ENCODE results near the gene SETD1A.

Gene SETD1A

DNA sequence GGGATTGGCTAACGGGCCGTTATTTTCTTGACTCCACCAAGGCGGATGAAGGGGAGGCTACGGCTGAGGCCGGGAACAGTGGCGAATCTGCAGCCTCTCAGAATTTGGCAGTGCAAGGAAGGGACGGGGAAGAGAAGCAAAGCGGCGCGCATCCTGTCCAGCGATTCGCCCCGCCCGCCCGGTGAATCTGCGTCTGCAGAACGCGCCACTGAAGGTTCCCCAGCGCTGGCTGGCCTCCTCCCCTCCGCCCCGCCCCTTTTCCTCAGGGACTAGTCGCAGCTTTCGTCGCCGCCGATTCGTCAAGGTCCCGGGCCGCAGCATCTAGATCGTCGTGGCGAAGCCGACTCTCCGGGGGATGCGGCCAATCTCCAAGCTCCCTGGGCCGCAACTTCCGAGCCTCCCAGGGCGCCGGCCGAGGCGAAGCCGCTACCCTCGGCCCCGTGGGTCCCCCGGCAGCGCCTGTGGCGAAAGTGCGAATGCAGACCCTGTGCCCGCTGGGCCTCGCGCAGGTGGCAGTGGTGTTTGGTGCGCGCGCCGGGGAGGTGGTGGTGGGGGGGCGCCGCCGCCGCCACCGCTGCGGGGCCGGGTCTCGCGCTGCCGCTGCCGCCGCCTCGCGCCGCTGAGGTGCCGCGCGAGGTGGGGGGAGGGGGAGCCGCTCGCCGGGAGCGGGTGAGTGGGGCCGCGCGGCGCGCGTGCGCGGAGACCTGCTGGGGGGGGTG, at the start of gene SETD1A:
Gene SETD1A (plus strand): TSS at position 299 of the 719 bp plus-strand sequence. CDS start 978 bp downstream, outside the sequence.
- DNase-seq, result peak; percentile 98

DNA sequence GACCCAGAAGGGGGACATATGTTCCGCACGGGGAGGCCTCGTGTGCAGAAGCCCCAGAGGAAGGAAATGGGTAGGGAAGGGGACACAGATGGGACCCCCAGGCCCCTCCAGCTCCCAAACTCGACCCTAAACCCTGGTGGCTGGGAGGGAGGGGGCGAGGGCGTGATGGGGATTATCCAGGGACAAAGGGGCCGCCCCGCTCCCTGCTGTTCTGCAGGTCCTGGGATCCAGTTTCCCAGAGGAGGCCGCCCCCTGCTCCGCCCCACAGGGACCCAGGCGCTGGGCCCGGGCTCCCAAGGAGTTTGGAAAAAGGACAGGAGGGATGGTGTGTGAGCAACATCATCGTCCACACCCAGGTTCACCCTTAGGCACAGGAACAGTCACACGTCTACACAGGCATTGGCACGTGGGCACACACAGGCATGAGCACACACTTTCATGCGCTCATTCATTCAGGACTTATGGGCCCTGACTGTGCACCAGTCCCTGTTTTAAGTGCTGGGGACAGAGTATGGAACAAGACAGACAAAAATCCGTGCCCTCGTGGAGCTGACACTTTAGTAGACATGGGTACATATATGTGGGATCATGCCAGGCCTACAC, 47.0 kb upstream of the SETD1A start:
- DNase-seq, result no peak

DNA sequence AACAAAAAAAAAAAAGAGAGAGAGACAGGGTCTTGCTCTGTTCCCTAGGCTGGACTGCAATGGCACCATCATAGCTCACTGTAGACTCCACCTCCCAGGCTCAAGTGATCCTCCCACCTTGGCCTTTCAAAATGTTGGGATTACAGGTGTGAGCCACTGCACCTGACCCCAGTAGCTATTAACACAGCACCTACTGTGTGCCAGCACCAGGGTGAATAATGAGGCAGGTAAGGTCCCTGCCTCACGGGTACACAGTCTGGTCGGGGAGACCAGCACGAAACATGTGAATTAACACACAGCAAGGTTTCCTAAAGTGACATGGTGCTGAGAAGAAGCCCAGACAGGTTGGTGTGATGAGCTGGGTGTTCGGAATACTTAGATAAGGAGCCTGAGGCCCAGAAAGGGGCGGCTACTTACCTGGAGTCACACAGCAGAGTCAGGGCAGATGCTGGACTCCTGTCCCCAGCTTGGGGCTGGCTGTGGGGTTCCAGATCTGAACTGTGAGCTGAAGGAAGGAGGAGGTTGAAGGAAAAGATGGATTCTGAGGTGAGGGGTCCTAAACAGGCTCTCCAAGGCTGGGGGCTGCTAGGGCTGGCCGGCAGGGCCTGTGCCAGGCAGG, 44.7 kb upstream of the SETD1A start:
- no peak for DNase-seq

DNA sequence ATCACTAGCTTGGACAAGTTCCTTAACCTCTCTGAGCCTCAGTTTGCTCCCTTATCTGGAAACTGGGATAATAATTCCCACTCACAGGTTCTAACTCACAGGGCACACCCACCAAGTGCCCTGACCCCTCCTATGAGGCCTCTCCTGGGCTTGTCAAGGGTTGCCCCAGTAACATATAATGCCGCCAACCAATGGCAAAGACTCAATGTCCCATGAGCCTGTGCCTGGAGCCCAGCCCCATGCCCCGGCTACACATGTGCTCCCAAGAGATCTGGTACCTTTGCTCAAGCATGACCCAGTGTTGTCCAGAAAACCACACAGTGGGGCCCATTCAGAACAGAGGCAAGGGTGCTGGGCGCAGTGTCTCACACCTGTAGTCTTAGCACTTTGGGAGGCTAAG, 42.7 kb upstream of the SETD1A start:
- DNase-seq, result no peak

DNA sequence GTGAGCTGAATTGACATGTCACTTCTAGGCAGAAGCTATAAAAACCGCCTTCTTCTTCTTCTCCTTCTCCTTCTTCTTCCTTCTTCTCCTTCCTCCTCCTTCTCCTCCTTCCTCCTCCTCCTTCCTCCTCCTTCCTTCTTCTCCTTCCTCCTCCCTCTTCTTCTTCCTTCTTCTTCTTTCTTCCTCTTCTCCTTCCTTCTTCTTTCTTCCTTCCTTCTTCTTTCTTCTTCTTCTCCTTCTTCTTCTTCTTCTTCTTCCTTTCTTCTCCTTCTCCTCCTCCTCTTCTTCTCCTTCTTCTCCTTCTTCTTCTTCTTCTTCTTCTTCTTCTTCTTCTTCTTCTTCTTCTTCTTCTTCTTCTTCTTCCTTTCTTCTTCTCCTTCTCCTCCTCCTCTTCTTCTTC, 38.9 kb upstream of the SETD1A start:
- DNase-seq, result no peak

DNA sequence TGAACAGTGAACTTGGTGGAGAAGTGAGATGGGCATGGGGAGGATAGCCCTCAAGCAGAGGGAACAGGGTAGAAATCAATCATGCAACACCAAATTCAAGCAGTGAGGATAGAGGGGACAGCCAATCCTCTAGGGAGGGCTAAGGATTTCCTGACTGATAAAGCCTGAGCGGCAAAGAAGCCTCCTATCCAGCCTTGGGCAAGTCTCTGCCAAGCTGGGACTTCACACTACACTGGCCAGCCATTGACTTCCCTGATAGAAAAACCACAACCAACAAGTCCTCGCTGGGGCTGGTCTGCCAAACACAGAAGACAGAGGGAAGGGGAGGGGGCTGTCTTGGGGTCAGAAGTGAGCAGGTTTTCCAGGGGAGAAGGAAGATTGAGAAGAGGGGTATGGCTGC, 36.7 kb upstream of the SETD1A start:
- no peak for DNase-seq

DNA sequence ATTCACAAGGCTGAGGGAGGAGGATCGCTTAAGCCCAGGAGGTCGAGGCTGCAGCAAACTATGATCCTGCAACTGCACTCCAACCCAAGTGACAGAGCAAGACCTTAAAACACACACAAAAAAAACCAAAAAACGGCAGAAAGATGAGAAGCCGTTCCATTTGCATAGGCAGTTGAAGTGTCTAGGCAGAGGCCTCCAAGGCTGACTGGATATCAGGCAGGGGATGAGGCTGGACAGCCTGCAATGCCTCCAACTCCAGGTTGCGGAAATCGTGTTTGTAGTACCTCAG, 36.2 kb upstream of the SETD1A start:
- DNase-seq, result no peak

DNA sequence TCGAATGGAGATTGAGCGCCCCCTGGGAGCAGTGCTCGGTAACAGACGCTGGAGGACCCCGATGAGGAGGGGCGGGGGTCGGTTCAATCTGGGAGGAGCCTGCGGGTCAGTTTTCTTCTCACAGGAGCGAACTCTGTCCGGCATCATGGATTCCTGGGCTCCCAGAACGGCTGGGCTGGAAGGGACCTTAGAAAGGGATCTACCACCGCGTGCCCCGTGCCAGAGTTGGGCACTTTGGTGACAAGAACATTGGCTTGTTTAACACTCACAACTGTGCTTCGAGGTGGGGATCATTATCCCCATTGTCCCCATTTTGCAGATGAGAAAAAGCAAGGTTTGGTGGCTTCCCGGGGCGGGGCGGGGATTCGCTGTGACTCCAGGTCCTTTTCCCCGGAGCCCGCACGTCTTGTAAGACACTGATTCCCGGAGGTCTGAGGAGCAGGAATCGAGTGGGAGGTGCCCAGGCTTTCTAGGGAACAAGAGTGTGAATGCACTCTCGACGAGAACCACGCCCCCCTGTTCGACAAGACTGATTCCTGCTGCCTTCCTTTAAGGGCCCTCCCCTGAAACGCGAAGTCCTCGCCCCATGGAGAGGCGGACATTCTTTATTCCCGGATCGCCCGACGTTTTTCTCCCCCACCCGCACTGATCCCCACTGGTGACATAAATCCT, 35.7 kb upstream of the SETD1A start:
- DNase-seq, result peak; percentile 93

DNA sequence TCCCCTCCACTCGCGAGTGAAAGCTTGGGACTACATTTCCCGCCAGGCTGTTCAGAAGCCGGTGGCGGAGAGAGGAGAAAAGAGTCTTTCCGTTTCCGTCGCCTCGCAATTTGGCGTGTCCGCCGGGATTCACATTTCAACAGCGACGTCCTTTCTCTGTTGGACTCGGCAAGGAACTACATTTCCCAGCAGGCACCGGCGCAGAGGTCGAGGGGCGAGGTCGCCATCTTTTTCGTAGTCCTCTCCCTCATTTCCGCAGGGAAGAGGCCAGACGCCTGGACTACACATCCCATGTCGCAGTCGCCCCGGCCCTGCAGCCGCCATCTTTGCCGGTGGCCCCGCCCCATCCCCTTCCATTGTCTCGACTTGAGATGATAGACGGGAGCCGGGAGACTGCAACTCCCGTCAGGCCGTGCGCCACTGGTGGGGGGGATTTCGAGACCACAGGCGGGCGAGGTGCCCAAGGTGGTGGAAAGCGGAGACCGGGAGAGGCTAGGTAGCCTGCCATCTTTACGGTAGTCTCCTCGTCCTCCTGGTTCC, 35.1 kb upstream of the SETD1A start:
- peak; percentile 99 for DNase-seq

DNA sequence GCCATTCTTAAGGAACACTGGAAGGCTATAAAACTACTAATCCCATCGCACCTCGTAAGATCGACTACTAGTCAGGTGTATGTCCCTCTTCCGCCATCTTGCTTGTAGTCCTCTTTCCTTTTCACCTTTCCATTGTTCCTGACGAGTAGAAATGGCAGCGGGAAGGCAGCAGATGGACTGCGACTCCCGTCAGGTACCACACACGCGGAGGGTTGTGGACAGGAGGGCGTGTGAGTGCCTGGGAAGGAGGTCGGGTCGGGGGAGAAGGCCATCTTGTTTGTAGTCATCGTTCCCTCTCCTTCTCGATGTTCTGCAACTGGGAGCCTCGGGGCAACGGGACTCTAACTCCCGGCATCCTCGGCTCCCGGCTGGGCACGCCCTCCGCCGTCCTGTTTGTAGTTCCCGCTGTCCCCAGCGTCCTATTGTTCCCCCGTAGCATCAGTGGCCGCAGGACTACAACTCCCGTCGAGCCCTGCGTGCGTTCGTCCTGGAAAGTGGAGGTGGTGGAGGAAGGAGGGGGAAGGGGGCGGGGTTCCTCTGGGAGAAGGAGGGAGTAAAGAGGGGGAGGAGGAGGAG, 34.5 kb upstream of the SETD1A start:
- peak; percentile 97 for DNase-seq

DNA sequence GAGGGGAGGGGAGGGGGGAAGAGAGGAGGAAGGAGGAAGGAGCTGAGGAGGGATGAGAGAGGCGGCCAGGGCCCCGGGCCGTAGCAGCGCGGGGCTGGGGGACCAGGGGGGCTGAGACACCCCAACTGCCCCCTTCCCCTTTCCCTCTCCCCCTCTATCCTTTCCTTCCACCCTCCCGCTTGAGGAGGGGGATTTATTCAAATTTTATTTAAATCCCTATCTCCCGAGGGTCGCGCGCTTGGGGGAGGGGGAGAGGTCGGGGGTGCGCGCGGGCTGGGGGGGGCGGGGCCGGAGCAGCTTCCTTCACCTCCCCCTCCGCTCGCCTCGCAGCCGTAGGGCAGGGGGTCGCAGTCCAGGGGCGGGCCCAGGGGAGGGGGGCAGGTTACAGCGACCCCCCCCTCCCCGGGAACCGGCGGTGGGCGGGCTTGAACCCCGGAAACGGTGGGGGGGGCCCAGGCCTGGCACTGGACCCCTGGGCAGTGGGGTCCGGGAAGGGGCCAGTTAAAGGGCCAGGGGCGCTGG, 33.9 kb upstream of the SETD1A start, which contains the start of gene FBXL19:
Gene FBXL19 (plus strand): TSS at position 19 of the 522 bp plus-strand sequence. CDS start 2,183 bp downstream, outside the sequence.
- no peak for DNase-seq

DNA sequence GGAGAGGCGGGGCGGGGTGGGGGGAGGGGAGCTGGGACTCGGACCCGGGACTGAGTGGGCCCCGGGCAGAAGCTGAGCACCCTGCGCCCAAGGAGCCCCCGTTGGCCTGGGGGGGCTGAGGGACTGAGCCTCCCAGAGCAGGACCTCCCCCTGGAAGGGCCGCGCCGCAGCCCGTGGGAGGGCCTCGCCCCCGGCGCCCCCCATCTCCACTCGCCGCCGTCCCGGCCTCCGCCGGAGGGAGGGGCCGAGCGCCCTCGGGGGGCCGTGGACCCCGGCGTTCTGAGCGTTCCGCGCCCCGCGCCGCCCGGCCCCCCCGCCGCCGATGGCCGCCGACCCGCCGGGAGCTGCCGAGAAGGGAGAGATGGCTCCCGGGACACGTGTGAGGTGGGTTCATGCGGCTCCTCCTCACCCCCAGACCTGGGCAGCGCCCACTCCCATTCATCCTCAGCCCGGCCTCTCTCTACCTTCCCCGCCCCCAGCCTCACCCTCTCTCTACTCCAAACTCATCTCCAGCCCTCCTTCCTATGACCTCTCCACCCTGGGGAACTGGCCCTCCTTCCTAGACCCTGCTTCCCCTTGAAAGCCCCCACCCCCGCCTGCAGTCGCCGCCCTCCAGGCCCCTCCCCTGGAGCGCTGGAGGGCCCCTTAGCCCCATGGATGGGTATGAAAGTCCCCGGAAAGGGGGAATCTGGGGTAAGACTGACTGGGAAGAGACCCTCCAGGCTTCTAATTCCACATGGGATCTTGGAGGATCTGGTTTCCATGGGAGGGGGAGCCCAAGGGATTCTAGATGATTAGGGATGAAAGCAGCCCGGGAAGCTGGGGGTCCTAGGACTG, 33.3 kb upstream of the SETD1A start:
- DNase-seq, result no peak

DNA sequence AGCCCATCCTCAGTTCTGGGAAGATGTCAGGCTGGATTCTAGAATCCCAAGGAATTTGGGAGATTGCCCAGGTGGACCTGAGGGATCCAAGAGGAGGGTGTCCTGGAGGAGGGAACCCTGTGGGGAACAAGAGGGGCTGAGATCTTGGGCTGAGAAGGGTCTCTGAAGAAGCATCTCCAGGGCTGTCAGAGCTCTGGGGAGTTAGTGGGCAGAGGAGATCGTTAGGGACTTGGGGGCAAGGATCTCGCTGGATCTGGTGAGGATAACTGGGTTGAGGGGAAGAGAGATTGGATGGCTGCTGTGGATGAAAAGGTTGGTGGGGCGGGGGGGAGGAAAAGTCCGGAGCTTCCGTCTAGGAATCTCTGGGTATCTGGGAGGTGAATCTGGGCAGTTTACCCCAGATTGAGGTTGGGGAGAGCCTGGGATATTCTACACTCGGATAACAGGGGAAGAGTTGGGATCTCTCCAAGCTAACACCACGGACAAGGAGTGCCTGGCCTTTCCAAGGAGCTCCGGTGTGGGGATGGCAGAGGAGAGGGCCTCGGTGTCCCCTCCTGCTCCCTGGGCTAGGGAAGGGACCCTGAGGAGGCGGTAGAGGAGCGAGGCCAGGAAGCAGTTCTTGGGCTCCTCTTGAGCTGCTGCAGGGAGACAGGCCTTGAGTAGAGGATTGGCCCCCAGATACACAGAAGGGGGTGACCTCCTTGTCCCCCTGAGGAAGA, 32.5 kb upstream of the SETD1A start:
- DNase-seq, result no peak

DNA sequence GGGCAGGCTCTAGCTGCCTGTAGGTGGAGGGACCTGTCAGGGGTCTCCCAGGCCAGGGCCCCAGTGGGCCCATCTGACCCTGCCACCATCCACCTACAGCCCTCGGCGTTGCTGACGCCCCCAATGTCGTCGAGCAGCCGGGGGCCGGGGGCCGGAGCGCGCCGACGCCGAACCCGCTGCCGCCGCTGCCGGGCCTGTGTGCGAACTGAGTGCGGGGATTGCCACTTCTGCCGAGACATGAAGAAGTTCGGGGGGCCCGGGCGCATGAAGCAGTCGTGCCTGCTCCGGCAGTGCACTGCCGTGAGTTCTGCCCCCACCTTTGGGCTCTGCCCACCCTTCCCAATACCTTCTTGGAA, 31.9 kb upstream of the SETD1A start:
- DNase-seq, result no peak

DNA sequence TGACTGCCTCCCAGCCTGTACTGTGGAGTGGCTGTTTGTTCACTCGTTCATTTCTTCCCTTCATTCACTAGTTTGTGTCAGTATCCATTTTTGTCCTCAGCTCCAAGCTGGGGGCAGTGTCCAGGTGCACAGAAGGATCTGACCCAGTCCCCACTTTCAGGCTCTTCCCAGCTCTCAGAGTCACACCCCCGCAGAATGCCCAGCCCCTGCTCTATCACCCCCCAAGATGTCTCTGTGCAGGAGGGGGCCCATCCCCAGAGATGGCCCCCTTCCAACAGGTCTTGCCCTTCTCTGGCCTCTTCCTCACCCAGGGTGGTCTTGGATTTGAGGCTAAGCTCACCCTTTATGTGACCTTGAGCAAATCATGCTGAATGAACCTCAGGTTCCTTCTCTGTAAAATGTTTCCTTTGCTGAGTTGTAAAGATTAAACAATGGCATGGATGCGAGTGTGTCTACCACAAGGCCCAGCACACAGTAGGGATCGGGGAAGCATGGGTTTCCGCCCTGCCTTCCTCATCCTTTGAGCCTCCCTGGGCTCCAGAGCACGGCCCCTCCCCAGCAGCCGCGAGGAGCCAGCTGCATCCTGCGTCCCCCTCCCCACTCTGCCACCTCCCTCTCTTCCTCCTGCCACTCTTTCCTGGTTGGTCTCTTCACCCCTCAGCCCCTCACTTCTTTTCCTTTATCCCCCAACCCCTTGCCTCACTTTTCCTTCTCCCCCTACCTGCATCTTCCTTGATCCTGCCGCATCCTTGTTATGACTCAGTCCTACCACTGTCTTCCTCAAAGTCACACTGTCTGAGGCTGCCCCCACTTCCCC, 31.4 kb upstream of the SETD1A start:
- no peak for DNase-seq

DNA sequence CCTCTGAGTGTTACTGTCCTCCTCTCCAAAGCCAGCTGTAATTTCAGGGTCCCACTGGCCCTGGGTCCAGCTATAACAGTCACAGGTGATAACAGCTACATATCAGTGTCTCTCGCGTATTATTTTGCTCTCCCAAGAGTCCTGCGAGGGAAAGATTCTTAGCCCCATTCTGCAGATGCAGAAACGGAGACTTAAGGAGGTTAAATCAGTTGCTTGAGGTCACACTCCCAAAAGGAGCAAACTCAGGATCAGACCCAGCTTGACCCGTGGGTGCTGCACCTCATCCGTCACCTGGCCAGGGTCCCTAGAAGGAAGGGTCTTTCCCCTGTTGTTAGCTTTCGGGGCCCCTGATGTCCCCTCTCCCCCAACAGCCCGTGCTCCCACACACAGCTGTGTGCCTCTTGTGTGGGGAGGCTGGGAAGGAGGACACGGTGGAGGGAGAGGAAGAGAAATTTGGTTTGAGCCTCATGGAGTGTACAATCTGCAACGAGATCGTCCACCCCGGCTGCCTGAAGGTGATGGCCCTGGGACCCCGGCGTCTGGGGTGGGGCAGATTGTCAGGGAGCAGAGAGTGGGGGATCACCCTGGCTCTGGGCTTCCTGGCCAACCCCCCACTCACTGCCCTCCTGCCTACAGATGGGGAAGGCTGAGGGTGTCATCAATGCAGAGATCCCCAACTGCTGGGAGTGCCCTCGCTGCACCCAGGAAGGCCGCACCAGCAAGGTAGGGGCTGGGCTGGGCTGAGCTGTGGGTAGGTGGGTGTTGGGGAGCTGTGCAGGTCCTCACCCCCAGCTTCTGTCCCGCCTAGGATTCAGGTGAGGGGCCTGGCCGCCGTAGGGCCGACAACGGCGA, 30.4 kb upstream of the SETD1A start:
- no peak for DNase-seq

DNA sequence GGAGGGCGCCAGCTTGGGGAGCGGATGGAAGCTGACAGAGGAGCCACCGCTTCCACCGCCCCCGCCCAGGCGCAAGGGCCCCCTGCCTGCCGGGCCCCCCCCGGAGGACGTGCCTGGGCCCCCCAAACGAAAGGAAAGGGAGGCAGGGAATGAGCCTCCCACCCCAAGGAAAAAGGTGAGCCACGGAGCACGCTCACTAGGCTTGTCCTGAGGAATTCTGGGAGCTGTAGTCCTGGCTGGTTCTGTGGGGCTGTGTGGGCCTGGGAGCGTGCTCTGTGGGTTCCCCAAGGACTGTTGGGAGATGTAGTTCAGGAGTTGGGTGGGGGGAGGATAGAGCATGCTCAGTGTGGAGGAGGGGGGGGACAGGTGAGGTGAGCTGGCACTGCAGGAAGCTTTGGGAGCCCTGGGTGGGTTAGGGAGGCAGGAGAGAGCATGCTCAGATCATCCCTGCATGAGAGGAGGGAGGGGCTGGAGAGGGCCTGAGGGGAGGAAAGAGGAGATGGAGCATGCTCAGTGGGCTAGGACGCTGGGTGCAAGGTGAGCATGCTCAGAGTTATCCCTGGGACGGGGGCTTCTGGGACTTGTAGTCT, 29.7 kb upstream of the SETD1A start:
- DNase-seq, result peak; percentile 51

DNA sequence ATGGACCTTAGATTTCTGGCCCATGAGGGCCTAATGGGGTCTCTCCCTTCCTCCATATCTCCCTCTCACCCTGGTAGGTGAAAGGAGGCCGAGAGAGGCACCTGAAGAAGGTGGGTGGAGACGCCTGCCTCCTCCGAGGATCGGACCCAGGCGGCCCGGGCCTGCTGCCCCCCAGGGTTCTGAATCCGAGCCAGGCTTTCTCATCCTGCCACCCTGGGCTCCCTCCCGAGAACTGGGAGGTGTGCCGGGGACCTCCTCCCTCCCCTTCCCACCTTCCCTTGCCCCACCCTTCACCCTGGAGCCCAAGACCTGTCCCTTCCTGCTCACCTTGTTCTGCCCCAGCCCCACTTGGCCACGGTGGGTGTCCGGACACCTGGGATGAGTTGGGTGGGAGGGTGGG, 29.2 kb upstream of the SETD1A start:
- DNase-seq, result no peak

DNA sequence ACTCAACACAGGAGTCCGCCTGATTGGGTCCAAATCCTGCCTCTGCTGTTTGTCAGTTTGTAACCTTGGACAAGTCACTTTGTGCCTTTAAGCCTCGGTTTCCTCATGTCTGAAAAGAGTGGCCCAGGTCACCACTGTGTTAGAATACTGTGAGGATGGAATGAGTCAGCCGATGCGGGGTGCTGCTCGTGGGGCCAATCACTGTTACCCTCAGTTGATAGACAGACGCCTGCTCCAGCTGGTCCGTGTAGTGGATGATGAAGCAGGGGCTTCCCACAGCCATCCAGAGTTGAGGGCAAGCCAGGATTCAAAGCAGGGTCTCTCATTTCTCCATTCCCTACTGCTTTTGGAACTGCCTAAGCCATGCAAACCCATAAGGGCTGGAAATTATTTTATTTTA, 28.4 kb upstream of the SETD1A start:
- DNase-seq, result no peak
